H1 (cell line): Measurements from ENCODE around the gene TIFAB.

ENCODE experiments used
- SP1 ChIP-seq: IDR thresholded peaks from 2 replicates; pipeline ENCODE4 v1.6.1; 2011; ENCODE audit warnings: low read depth, low read length
- YY1 ChIP-seq: IDR thresholded peaks from 2 replicates; pipeline ENCODE4 v1.6.1; 2011; ENCODE audit warnings: low read depth, mild to moderate bottlenecking, low read length
- TF ChIP-seq, protein P1 (sequence below), 3 experiments: IDR thresholded peaks; 1 replicate in 2 of 3; 2 replicates in 1 of 3; pipeline versions ENCODE4 v1.5.1 to v1.6.1; 2011; ENCODE audit warnings: low read length in 3 of 3, mild to moderate bottlenecking in 3 of 3, inconsistent platforms in 2 of 3, low read depth in 1 of 3, moderate library complexity in 1 of 3; ENCODE audit not compliant: insufficient read depth in 1 of 3; ENCODE audit errors: control extremely low read depth in 1 of 3
- TF ChIP-seq, protein P2 (sequence below): IDR thresholded peaks from 2 replicates; pipeline ENCODE4 v1.6.1; 2011; ENCODE audit warnings: low read length, improper control_type of control experiment

DNA sequence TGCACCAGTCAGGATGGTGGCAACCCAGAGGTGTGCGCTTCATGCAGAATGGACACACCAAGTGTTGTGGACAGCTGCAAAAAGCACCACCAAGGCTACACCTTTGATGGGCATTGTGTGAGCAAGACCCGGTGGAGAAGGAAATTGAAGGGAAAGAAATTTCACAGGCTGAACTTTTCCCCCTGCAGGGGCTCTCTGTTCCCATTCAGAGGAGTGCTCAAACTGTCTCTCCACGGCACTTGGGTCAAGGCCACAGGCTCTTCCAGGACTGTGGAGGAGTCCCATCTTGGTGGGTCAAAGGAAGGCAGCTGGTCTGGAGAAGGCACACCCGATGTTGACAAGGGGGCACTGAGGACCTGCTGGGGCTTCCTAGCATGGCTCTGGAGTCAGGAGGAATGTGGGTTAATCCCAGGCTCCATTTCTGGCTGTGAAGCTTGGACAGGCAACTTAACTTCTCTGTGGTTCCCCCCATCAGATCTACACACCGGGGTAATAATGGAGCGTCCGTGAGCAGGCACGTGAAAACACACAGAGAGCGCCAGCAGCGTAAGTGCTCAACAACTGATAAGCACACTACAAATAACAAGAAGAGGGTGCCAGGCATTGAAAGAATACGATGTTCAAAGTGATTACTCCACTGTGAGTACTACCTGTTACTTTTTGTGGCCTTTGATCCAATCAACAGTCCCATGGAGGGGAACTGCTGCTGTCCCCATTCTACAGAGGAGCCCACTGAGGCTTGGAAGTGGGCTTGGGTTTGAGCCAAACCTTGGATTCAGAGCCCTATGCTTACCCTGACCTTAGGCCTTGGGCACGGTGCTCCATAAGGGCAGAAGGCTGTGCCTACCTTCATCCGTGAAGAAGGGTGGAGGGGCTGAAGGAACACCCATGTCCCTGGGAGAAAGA, 34.2 kb upstream of the TIFAB start:
- TF ChIP-seq YY1 (no peak), SP1 (no peak)
- TF ChIP-seq, protein P1, sequence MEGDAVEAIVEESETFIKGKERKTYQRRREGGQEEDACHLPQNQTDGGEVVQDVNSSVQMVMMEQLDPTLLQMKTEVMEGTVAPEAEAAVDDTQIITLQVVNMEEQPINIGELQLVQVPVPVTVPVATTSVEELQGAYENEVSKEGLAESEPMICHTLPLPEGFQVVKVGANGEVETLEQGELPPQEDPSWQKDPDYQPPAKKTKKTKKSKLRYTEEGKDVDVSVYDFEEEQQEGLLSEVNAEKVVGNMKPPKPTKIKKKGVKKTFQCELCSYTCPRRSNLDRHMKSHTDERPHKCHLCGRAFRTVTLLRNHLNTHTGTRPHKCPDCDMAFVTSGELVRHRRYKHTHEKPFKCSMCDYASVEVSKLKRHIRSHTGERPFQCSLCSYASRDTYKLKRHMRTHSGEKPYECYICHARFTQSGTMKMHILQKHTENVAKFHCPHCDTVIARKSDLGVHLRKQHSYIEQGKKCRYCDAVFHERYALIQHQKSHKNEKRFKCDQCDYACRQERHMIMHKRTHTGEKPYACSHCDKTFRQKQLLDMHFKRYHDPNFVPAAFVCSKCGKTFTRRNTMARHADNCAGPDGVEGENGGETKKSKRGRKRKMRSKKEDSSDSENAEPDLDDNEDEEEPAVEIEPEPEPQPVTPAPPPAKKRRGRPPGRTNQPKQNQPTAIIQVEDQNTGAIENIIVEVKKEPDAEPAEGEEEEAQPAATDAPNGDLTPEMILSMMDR (IDR thresholded peaks at IDR 0.05; ENCODE audit: control extremely low read depth in 1 of 3, insufficient read depth in 1 of 3, low read depth in 1 of 3, low read length in 3 of 3) = no peak
- TF ChIP-seq, protein P2, sequence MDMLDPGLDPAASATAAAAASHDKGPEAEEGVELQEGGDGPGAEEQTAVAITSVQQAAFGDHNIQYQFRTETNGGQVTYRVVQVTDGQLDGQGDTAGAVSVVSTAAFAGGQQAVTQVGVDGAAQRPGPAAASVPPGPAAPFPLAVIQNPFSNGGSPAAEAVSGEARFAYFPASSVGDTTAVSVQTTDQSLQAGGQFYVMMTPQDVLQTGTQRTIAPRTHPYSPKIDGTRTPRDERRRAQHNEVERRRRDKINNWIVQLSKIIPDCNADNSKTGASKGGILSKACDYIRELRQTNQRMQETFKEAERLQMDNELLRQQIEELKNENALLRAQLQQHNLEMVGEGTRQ = no peak
